ENCODE data around the gene ZC3HAV1. TPM values are rescaled to one million over a fixed set of nuclear protein-coding genes. Genes with fewer than 3 reads are reported as not detected.

The ZC3HAV1 gene
- polyA plus RNA-seq, 1 donor (not counting 4 experiments of a cell fraction or from before 2014, with no cell fraction given), result 31.7 TPM

DNA sequence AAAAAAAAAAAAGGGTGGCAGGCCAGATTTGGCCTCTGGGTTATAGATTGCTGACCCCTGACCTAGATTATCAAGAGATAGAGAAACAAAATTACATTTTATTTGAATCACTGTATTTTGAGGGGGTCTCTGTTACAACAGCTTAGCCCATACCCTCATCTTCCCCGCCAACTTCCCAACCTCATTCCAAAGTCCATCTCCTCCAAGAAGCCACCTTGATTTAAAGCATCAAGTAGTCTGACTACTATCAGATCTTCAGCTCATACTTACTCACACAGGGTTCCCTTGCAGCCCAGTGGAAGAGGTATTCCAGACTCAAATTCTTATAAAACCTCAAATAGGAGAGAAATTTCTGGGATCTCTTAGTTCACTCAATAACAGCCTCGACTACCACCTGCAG, 20.4 kb downstream of the ZC3HAV1 start:
- H2AFZ ChIP-seq (ENCODE audit: control insufficient read depth, low read length), result no peak overlapping the region
- H3K9ac ChIP-seq (ENCODE audit: control insufficient read depth, extremely low read depth, insufficient read depth, low read length), result no peak overlapping the region
- H3K9me1 ChIP-seq (ENCODE audit: control insufficient read depth, extremely low read depth, insufficient read depth, low read length), result no peaks in the 10 kb centered on the region
- H4K20me1 ChIP-seq (ENCODE audit: control insufficient read depth, extremely low read depth, insufficient read depth, low read length), result no peaks in the 10 kb centered on the region
- no peak overlapping the region for H3K27ac ChIP-seq (ENCODE audit: control insufficient read depth, insufficient read depth, low read length)
- no peak overlapping the region for H3K4me3 ChIP-seq (ENCODE audit: control insufficient read depth in 2 of 3, extremely low read depth in 1 of 3, insufficient read depth in 2 of 3, low read depth in 1 of 3, low read length in 3 of 3)
- DNase-seq (ENCODE audit: low read depth, low spot score) (no peak), FAIRE-seq (no peak)
- H3K36me3 ChIP-seq (ENCODE audit: control insufficient read depth in 2 of 2, extremely low read depth in 1 of 2, insufficient read depth in 2 of 2, low read length in 2 of 2), result peaks cover 15 to 31% of the 10 kb centered on the region in 2 experiments
- H3K4me1 ChIP-seq (ENCODE audit: control insufficient read depth, extremely low read depth, insufficient read depth, low read length), result no peaks in the 10 kb centered on the region
- H3K9me3 ChIP-seq (ENCODE audit: control insufficient read depth, low read depth, low read length), result no peaks in the 10 kb centered on the region
- no peaks in the 10 kb centered on the region for H3K27me3 ChIP-seq (ENCODE audit: control insufficient read depth, extremely low read depth, insufficient read depth, low read length)
- dilution Hi-C loops (cut with MboI; ENCODE audit: extremely low pct_ligation_motif_present, low sequenced_read_pairs), result no loop called here
- TF ChIP-seq EZH2 (IDR thresholded peaks at IDR 0.05; ENCODE audit: low read length), result no peak
- TF ChIP-seq, protein P1, sequence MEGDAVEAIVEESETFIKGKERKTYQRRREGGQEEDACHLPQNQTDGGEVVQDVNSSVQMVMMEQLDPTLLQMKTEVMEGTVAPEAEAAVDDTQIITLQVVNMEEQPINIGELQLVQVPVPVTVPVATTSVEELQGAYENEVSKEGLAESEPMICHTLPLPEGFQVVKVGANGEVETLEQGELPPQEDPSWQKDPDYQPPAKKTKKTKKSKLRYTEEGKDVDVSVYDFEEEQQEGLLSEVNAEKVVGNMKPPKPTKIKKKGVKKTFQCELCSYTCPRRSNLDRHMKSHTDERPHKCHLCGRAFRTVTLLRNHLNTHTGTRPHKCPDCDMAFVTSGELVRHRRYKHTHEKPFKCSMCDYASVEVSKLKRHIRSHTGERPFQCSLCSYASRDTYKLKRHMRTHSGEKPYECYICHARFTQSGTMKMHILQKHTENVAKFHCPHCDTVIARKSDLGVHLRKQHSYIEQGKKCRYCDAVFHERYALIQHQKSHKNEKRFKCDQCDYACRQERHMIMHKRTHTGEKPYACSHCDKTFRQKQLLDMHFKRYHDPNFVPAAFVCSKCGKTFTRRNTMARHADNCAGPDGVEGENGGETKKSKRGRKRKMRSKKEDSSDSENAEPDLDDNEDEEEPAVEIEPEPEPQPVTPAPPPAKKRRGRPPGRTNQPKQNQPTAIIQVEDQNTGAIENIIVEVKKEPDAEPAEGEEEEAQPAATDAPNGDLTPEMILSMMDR (optimal IDR thresholded peaks at IDR 0.05 in 1 of 3, IDR thresholded peaks at IDR 0.05 in 1 of 3, conservative IDR thresholded peaks at IDR 0.05 in 1 of 3; ENCODE audit: extremely low read depth in 1 of 3, insufficient read depth in 2 of 3, low read length in 3 of 3), result no peak
- H3K4me2 ChIP-seq (ENCODE audit: control insufficient read depth, extremely low read depth, insufficient read depth, low read depth, low read length), result no peak overlapping the region
- peaks cover 64% of the 10 kb centered on the region for H3K79me2 ChIP-seq (ENCODE audit: control insufficient read depth, insufficient read depth, low read length)

DNA sequence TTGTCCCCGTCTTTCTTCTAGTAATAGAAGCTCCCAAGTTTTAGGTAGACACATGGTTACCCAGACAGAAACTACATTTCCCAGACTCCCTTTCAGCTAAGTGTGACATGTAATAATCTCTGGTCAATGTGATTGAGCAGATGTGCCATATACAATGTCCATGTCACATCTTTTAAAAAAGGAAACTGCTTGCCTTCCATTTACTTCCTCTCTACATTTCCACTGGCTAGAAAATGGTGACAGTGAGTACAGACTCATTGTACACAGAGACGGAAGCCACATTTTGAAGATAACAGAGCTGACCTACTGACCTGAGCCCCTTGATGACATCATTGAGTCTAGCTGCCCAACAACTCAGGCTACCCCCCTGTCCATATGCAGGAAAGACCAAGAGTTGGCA, 21.3 kb downstream of the ZC3HAV1 start:
- no peak overlapping the region for H3K27ac ChIP-seq (ENCODE audit: control insufficient read depth, insufficient read depth, low read length)
- no peaks in the 10 kb centered on the region for H3K4me1 ChIP-seq (ENCODE audit: control insufficient read depth, extremely low read depth, insufficient read depth, low read length)
- H2AFZ ChIP-seq (ENCODE audit: control insufficient read depth, low read length), result no peak overlapping the region
- no peaks in the 10 kb centered on the region for H3K27me3 ChIP-seq (ENCODE audit: control insufficient read depth, extremely low read depth, insufficient read depth, low read length)
- TF ChIP-seq, protein P1 (optimal IDR thresholded peaks at IDR 0.05 in 1 of 3, IDR thresholded peaks at IDR 0.05 in 1 of 3, conservative IDR thresholded peaks at IDR 0.05 in 1 of 3; ENCODE audit: extremely low read depth in 1 of 3, insufficient read depth in 2 of 3, low read length in 3 of 3), result no peak
- no peak for TF ChIP-seq EZH2 (IDR thresholded peaks at IDR 0.05; ENCODE audit: low read length)
- no peaks in the 10 kb centered on the region for H3K9me3 ChIP-seq (ENCODE audit: control insufficient read depth, low read depth, low read length)
- no peaks in the 10 kb centered on the region for H4K20me1 ChIP-seq (ENCODE audit: control insufficient read depth, extremely low read depth, insufficient read depth, low read length)
- H3K9me1 ChIP-seq (ENCODE audit: control insufficient read depth, extremely low read depth, insufficient read depth, low read length), result no peaks in the 10 kb centered on the region
- peaks cover 58% of the 10 kb centered on the region for H3K79me2 ChIP-seq (ENCODE audit: control insufficient read depth, insufficient read depth, low read length)
- dilution Hi-C loops (cut with MboI; ENCODE audit: extremely low pct_ligation_motif_present, low sequenced_read_pairs), result no loop called here
- DNase-seq (ENCODE audit: low read depth, low spot score) (no peak), FAIRE-seq (no peak)
- H3K36me3 ChIP-seq (ENCODE audit: control insufficient read depth in 2 of 2, extremely low read depth in 1 of 2, insufficient read depth in 2 of 2, low read length in 2 of 2), result peaks cover 15 to 32% of the 10 kb centered on the region in 2 experiments
- no peak overlapping the region for H3K9ac ChIP-seq (ENCODE audit: control insufficient read depth, extremely low read depth, insufficient read depth, low read length)
- no peak overlapping the region for H3K4me3 ChIP-seq (ENCODE audit: control insufficient read depth in 2 of 3, extremely low read depth in 1 of 3, insufficient read depth in 2 of 3, low read depth in 1 of 3, low read length in 3 of 3)
- H3K4me2 ChIP-seq (ENCODE audit: control insufficient read depth, extremely low read depth, insufficient read depth, low read depth, low read length), result no peak overlapping the region
